Right lobe of liver (tissue), 4 donors: ENCODE measurements around the gene CIROP.

ENCODE experiments used
- POLR2A ChIP-seq: fragments of 450-650 bp; IDR thresholded peaks from one replicate; pipeline ENCODE4 v1.6.1; 2017; ENCODE audit warnings: antibody characterized with exemption, mild to moderate bottlenecking
- TF ChIP-seq, protein P1 (sequence below), 4 donors: fragments of 200-600 bp in 3 of 4; fragments of 450-650 bp in 1 of 4; IDR thresholded peaks; one replicate each; pipeline versions ENCODE4 v1.5.1 to v1.8.0; 2016 to 2022; ENCODE audit warnings: antibody characterized with exemption in 4 of 4, mild to moderate bottlenecking in 2 of 4
- donor health status: DM: no; HTN: no; CAD: no.
- donor health status: DM: no; HTN: no; CAD: no.
- donor health status: DM: no; HTN: yes; CAD: no.

DNA sequence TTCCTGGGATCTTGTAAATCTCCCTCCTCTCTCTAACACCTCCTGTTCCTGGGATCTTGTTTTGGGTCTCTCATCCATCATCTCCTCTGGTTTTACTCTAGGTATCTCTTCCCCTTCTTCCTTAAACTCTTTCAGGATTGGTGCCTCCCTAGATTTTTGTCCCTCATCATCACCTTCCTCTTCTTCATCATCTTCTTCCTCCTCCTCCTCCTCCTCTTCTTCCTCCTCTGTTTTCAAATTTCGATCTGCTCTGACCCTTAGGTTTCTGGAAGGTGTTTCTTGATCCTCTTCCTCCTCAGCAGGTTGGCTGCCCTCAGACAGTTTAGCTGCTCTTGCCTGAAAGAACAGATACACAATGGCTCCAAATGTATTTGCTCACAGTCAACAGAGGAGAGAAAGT is 24.3 kb downstream of the CIROP start:
- TF ChIP-seq, protein P1, sequence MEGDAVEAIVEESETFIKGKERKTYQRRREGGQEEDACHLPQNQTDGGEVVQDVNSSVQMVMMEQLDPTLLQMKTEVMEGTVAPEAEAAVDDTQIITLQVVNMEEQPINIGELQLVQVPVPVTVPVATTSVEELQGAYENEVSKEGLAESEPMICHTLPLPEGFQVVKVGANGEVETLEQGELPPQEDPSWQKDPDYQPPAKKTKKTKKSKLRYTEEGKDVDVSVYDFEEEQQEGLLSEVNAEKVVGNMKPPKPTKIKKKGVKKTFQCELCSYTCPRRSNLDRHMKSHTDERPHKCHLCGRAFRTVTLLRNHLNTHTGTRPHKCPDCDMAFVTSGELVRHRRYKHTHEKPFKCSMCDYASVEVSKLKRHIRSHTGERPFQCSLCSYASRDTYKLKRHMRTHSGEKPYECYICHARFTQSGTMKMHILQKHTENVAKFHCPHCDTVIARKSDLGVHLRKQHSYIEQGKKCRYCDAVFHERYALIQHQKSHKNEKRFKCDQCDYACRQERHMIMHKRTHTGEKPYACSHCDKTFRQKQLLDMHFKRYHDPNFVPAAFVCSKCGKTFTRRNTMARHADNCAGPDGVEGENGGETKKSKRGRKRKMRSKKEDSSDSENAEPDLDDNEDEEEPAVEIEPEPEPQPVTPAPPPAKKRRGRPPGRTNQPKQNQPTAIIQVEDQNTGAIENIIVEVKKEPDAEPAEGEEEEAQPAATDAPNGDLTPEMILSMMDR (IDR thresholded peaks at IDR 0.05) = no peak
- no peak for TF ChIP-seq POLR2A
